GM18951 (cell line): ENCODE results near the gene COX7A2L.

ENCODE experiments used
- POLR2A ChIP-seq: IDR thresholded peaks from 4 replicates; pipeline ENCODE4 v1.6.1; 2011; ENCODE audit warnings: mild to moderate bottlenecking; ENCODE audit not compliant: insufficient read length, insufficient read depth; ENCODE audit errors: extremely low read depth
- in situ Hi-C: fragments of 300-500 bp; cut with MboI; formaldehyde crosslinking; loops from one replicate; pipeline ENCODE4 v1.12.0; 2022; ENCODE audit warnings: low sequenced_read_pairs, mixed read lengths, inconsistent platforms; ENCODE audit not compliant: unreplicated experiment

The COX7A2L gene

GRCh38 chr2:42378415-42378814 is 17.4 kb upstream of the COX7A2L start:
- in situ Hi-C loops: no loop called here
- TF ChIP-seq POLR2A: no peak

GRCh38 chr2:42376758-42377157 is 15.7 kb upstream of the COX7A2L start:
- no peak for TF ChIP-seq POLR2A
- in situ Hi-C loops: no loop called here

GRCh38 chr2:42372474-42373200 is 11.6 kb upstream of the COX7A2L start:
- in situ Hi-C loops: loop anchor here (25.0 kb wide), 1 partner anchor 510 kb away; no protein-coding TSS in a partner anchor
- TF ChIP-seq POLR2A: no peak

GRCh38 chr2:42371611-42372473 is 10.8 kb upstream of the COX7A2L start:
- in situ Hi-C loops: loop anchor here (25.0 kb wide), 1 partner anchor 510 kb away; no protein-coding TSS in a partner anchor
- no peak for TF ChIP-seq POLR2A

- in situ Hi-C loops: loop anchor here (25.0 kb wide), 1 partner anchor 507 kb away; no protein-coding TSS in a partner anchor
- no peak for TF ChIP-seq POLR2A
These were observed 8.7 kb upstream of the COX7A2L start for GRCh38 chr2:42369532-42370229.

- TF ChIP-seq POLR2A: no peak
- in situ Hi-C loops: loop anchor here (25.0 kb wide), 1 partner anchor 507 kb away; no protein-coding TSS in a partner anchor
These were observed 8.0 kb upstream of the COX7A2L start for GRCh38 chr2:42368817-42369531.

- TF ChIP-seq POLR2A: no peak
- in situ Hi-C loops: loop anchor here (25.0 kb wide), 1 partner anchor 506 kb away; no protein-coding TSS in a partner anchor
These were observed 6.8 kb upstream of the COX7A2L start for GRCh38 chr2:42367835-42368234.

- in situ Hi-C loops: loop anchor here (25.0 kb wide), 1 partner anchor 504 kb away; no protein-coding TSS in a partner anchor
- TF ChIP-seq POLR2A: no peak
These were observed 5.4 kb upstream of the COX7A2L start for GRCh38 chr2:42366411-42366810.

- no peak for TF ChIP-seq POLR2A
- in situ Hi-C loops: loop anchor here (25.0 kb wide), 1 partner anchor 502 kb away; no protein-coding TSS in a partner anchor
These were observed 3.6 kb upstream of the COX7A2L start for GRCh38 chr2:42364658-42365057.

GRCh38 chr2:42363413-42363812 is 2.4 kb upstream of the COX7A2L start:
- TF ChIP-seq POLR2A: no peak
- in situ Hi-C loops: loop anchor here (25.0 kb wide), 1 partner anchor 501 kb away; no protein-coding TSS in a partner anchor

- TF ChIP-seq POLR2A: no peak
- in situ Hi-C loops: loop anchor here (25.0 kb wide), 1 partner anchor 500 kb away; no protein-coding TSS in a partner anchor
These were observed 789 bp upstream of the COX7A2L start for GRCh38 chr2:42361728-42362283.

GRCh38 chr2:42360493-42360889 is 526 bp downstream of the COX7A2L start:
- TF ChIP-seq POLR2A: no peak
- in situ Hi-C loops: loop anchor here (25.0 kb wide), 1 partner anchor 498 kb away; no protein-coding TSS in a partner anchor
